ENCODE measurements around the gene ANKMY1. TPM values are rescaled to one million over a fixed set of nuclear protein-coding genes. Genes with fewer than 3 reads are reported as not detected.

ANKMY1 gene
- total RNA-seq, 4 donors from 2014 or later = 9.1 to 10.9 (median 10.2) TPM

- peaks cover 37 to 69% (median 54%) of the 10 kb centered on the region in 4 donors for H3K4me1 ChIP-seq
- peak overlapping the region in 2 of 4 donors; percentile 6 to 13 for H3K27ac ChIP-seq (replicated peaks in 1 of 4)
Observed at GRCh38 chr2:240455272-240455646, 102.5 kb downstream of the ANKMY1 start.

GRCh38 chr2:240454106-240454901 lies 103.5 kb downstream of the ANKMY1 start:
- no peak for DNase-seq (ENCODE audit: extremely low spot score)
- Histone ChIP-seq H3K36me3 (peaks cover 0 to 2% (median 0%) of the 10 kb centered on the region in 4 donors), H3K9me3 (no peaks in the 10 kb centered on the region), H3K27ac (replicated peaks in 1 of 4) (peak overlapping the region in 3 of 4 donors; percentile 10 to 60 (median 44)), H3K27me3 (peaks cover 0 to 40% (median 0%) of the 10 kb centered on the region in 4 donors), H3K4me1 (peaks cover 41 to 72% (median 57%) of the 10 kb centered on the region in 4 donors), H3K4me3 (peak overlapping the region; percentile 69 to 87 (median 72))
- intact Hi-C loops (cut with DNase I) = no loop called here
- TF ChIP-seq POLR2AphosphoS5 (IDR thresholded peaks at IDR 0.05) = no peak
- no peak for TF ChIP-seq CTCF (IDR thresholded peaks at IDR 0.05)
- no peak for TF ChIP-seq EP300 (IDR thresholded peaks at IDR 0.05)
- no peak for TF ChIP-seq POLR2A (IDR thresholded peaks at IDR 0.05; ENCODE audit: low read depth)
- 46% methylated on average over 17 of the region's 35 CpGs for WGBS

More at GRCh38 chr2:240455272-240455646, 102.5 kb downstream of the ANKMY1 start:
- Histone ChIP-seq H3K9me3 (no peaks in the 10 kb centered on the region), H3K4me3 (peak overlapping the region in 1 of 4 donors; percentile 18), H3K27me3 (peaks cover 0 to 40% (median 0%) of the 10 kb centered on the region in 4 donors), H3K36me3 (peaks cover 0 to 11% (median 3%) of the 10 kb centered on the region in 4 donors)
- DNase-seq (ENCODE audit: extremely low spot score) = no peak
- TF ChIP-seq EP300 (IDR thresholded peaks at IDR 0.05) = no peak
- TF ChIP-seq POLR2AphosphoS5 (IDR thresholded peaks at IDR 0.05) = no peak
- no peak for TF ChIP-seq CTCF (IDR thresholded peaks at IDR 0.05)
- TF ChIP-seq POLR2A (IDR thresholded peaks at IDR 0.05; ENCODE audit: low read depth) = no peak
- WGBS = 62% methylated on average over 7 of the region's 7 CpGs
- intact Hi-C loops (cut with DNase I) = no loop called here

- DNase-seq (ENCODE audit: extremely low spot score) = no peak
- peaks cover 41 to 72% (median 57%) of the 10 kb centered on the region in 4 donors for H3K4me1 ChIP-seq
- intact Hi-C loops (cut with DNase I) = no loop called here
Observed at GRCh38 chr2:240453461-240454105, 104.2 kb downstream of the ANKMY1 start.

GRCh38 chr2:240452462-240453256 lies 105.1 kb downstream of the ANKMY1 start:
- no peak for DNase-seq (ENCODE audit: extremely low spot score)
- H3K4me1 ChIP-seq = peaks cover 43 to 76% (median 57%) of the 10 kb centered on the region in 4 donors
- peak overlapping the region; percentile 48 to 61 (median 55) for H3K27ac ChIP-seq (replicated peaks in 1 of 4)
- peak in 1 of 2 donors; percentile 29 for TF ChIP-seq POLR2AphosphoS5 (IDR thresholded peaks at IDR 0.05)
- no peak for TF ChIP-seq CTCF (IDR thresholded peaks at IDR 0.05)
- no peaks in the 10 kb centered on the region for H3K9me3 ChIP-seq
- 1% methylated on average over 57 of the region's 103 CpGs for WGBS
- H3K27me3 ChIP-seq = peaks cover 0 to 40% (median 0%) of the 10 kb centered on the region in 4 donors
- peak overlapping the region; percentile 69 to 87 (median 72) for H3K4me3 ChIP-seq
- intact Hi-C loops (cut with DNase I) = no loop called here
- no peaks in the 10 kb centered on the region for H3K36me3 ChIP-seq

More at GRCh38 chr2:240453461-240454105, 104.2 kb downstream of the ANKMY1 start:
- TF ChIP-seq POLR2AphosphoS5 (IDR thresholded peaks at IDR 0.05) = no peak
- WGBS = no CpG with 5 or more reads among the region's 81 CpGs
- no peaks in the 10 kb centered on the region for H3K9me3 ChIP-seq
- peak overlapping the region; percentile 69 to 87 (median 72) for H3K4me3 ChIP-seq
- H3K36me3 ChIP-seq = no peaks in the 10 kb centered on the region
- peaks cover 0 to 40% (median 0%) of the 10 kb centered on the region in 4 donors for H3K27me3 ChIP-seq
- peak overlapping the region; percentile 10 to 60 (median 40) for H3K27ac ChIP-seq (replicated peaks in 1 of 4)
